ENCODE measurements around the gene AOPEP.

DNA sequence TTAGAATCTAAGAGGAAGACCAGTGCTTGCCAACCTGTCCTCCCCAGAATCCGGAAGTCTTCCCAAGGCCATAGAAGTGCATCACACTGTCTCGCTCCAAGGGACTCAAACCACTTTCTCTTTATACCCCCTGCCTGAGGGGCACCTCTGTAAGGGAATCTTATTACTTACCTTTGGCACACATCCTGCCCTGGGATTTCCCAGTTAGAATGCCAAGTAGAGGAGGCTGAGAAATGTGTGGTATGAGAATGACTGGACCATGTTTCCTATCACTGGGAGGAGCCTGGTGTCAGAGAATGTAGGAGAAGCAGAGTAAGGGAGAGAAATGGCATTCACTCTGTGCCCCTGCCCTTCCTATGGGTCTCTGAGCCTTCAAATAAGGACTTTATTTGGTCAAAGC lies 85.8 kb downstream of the AOPEP start:
- TF ChIP-seq POLR2A (IDR thresholded peaks at IDR 0.05) (no peak), EP300 (IDR thresholded peaks at IDR 0.05) (no peak), POLR2AphosphoS5 (IDR thresholded peaks at IDR 0.05) (no peak)
